Activated CD8-positive, alpha-beta memory T cell treated with anti-CD3 and anti-CD28 coated beads for 48 hours (primary cell): ENCODE results near the gene DNPEP.

ENCODE experiments used
- DNase-seq, 3 experiments: peaks; one replicate each; pipeline ENCODE4 v3.0.0-alpha.2; 2020; ENCODE audit warnings: low read depth in 2 of 3, low spot score in 2 of 3

The DNPEP gene

DNA sequence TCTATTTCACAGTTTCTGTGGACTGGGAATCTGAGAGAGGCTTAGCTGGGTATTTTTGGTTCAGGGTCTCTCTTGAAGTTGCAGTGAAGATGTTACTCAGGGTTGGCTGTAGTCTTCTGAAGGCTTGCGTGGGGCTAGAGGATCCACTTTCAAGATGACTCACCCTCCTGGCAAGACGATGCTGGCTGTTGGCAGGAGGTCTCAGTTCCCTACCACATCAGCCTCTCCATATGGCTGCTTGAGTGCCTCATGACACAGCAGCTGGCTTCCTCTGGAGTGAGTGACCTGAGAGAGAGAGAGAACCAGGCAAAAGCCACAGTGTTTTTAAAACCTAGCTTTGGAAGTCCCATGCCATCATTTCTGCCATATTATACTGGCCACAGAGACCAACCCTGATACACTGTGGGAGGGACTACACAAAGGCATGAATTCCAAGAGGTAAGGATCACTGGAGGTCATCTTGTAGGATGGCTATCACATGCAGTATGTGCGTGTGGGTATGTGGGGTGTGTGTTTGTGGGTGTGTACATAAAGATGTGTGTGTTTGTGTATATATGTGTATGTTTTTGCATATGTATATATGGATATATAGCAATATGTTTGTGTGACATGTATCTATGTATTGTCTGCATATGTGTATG is 25.1 kb downstream of the DNPEP start:
- no peak for DNase-seq

DNA sequence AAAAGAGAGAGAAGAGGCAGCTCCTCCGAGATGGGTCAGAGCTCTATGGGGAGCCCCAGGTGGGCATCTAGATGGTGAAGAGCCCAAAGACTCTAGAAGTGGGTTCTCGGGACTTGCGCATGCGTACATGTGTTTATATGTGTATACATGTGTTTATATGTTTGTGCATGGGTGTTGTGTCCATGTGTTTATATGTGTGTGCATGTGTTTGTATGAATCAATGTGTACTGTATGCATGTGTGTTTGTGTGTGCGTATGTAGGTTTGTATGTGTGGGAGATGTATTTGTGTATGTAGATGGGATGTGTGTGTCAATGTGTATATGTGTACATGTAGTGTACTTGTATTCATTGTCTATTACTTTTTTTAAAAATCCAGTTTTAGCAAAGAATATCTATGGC is 25.6 kb downstream of the DNPEP start:
- DNase-seq, result no peak

DNA sequence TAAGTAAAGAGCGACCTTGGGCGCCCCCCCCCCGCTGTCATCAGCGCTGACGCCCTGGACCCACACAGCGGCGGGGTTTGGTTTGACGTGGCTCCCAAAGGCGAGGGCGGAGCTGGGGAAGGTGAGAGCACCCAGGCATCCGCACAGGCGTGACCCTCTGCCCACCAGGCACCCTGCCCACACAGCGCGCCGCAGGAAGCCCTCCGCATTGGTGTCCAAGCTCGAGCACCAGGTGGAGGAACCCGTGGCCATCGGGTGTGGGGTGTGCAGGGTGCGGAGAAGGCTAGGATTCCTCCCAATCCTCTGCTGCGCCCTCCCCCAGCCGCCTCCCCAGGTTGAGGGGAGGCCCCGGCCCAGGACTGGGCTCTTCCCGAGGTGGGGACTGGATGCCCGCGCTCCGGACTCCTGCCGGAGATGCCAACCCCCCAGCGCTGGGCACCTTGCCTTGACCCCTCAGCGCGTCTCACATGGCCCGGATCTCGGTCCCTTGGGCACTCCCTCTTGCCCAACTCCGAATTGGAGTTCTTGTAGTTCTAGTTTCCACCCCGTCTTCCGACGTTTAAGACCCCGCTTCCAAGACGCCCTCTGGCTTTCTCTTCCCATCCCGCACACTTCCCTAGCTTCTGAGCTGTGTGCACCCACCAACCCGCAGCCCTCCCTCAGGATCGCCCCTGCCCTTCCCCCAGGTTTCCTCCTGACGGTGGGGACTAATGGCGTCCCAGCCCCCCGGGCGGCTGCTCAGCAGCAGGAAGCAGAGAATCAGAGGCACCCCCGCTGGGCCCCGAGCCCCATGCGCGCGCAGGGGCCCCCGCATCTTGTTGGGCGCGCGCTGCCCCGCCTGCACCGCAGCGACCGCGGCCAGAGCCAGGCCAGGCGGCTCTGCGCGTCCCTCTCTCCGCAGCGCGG is 29.3 kb downstream of the DNPEP start:
- no peak for DNase-seq

DNA sequence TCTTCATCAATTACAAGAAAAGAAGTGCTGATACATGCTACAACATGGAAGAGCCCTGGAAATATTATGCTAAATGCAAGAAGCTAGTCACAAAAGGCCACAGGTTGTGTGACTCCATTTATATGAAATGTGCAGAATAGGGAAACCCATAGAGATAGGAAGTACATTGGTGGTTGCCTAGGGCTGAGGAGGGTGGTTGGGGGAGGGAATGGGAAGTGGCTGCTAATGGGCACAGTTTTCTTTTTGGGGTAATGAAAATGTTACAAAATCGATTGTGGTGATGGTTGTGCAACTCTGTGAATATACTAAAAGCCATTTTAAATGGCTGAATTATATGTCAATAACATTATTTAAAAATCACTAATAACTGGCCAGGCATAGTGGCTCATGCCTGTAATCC is 30.9 kb downstream of the DNPEP start:
- DNase-seq, result no peak

DNA sequence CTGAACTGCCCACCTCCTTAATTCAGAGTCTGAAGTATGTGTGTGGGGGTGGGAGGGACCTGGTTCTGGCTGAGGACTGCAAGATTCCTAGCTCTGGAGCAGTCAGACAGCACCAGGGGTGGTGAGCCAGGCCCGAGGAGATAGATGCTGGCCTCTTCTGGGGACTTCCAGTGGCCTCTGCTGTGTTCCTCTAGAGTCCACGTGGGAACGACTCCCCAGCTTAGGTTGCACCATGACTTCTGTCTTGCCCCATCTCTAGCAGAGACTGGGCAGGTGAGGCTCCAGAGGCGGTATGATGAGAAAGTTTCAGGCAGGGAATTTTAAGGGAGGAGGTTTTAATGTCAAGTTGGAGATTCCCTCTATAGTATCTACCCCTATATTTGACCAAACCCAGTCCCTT is 33.1 kb downstream of the DNPEP start:
- DNase-seq, result no peak

DNA sequence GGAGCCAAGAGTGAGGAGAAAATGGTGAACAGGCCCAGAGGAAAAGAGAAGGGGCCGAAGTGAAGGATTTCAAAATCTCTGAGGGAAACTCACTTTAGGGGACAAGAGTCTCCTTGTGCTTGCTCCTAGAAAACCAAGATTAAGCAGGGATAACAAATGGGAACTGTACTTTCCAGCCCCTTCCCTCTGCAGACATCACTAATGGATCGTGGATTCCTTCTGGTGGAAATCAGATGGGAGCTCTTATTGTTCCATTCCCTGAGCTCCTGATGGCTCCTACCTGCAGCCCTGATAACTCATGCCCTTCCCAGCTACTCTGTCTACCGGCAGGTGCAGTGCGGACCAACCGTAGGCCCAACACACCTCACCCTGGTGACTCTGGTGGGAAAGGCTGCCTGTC is 34.6 kb downstream of the DNPEP start:
- no peak for DNase-seq

DNA sequence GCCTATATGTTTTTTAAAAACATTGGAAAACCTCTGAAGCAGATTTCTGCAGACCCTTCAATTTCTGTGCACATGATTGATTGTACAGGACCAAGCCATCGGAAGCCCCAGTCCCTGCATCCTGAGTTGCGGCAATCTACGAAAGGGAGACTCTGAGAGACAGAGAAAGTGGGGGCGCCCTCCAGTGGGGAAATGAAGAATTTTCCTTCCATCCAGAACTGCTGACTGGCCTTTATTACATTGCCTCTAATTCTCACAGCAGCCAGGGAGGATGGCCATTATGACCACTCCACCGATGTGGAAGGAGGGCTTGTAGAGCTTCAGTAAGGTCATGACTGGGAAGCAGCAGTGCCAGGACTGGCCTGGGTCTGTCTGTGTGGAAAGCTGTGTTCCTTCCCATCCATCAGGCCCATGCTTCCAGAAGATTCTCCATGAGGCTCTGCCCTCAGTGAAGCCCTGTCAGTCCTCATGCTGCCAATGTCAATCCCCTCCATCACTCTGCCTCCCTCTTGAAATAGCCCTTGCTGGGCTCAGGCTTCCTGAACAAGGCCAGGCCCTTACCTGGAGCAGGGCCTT is 35.2 kb downstream of the DNPEP start:
- DNase-seq, result peak; percentile 20 to 53 (median 45)

DNA sequence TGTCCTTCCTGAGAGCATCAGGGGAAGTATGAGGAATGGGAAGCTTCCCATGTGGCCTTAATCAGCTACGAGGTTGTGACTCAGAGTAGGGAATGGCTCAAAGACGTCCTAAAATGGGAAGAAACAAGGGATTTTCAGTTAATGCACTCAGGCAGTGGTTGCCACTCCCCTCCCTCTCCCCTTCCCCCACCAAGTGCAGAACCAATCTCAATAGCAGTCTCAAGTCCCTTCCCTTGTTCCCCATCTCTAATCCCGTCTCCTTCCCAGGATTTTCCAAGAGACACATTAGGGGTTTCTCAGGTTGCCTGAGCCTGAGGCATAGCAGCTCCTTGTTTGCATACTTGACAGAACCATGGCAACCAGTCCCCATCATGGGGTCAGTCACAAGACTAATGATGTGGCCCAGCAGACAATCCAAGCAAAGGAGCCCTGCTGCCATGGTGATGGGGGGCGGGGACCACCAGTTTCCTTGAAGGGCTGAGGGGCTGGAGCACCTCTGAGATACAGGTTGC is 36.9 kb downstream of the DNPEP start:
- DNase-seq, result no peak

DNA sequence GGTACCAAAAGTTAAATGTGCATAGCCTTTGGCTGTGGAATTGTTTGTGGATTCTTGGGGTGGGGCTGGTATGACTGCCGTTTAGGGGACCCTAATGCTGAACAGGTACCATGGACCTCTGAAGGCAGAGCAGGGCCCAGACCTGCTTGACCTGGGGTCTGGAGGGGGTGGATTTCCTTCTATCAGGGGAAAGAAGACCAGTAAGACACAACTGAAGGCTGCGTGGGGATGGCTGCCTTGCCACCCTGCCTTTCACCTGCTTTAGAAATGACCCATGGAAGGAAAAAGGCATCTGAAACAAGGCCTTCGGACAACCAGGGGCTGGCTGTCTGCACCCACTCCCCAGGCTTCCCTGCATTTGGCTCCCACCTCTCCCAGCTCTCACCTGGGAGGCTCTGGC is 37.5 kb downstream of the DNPEP start:
- DNase-seq, result no peak

DNA sequence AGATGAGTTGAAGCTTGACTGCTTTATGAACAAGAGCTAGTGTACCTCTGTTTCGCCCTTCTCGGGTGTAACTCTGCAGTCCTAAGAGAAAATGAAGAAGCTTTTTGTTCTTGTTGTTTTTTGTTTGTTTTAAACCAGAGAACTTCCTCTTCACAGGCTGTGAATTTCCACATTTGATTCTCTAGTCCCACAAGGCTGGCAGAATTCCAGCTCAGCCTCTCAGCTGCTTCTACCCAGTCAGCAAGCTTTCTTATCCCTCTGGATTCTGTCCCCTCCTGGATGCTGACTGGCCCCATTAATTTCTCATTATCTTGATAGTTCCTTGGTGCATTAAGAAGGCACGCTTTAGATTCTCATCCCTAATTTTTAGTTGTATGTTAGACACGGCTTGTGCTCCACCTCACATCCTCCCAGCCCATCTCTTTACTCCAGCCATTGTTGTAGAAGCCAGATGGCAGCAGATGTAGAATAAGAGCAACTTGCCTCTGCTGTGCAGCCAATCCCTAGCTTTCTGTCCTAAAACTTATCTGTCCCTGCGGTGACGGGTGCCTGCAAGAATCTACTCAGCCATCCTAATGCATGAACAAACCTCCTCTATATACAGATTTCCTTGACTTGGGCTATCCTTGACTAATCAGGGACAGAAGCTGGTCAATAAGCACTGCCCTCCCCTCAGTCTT is 42.8 kb downstream of the DNPEP start:
- no peak for DNase-seq

DNA sequence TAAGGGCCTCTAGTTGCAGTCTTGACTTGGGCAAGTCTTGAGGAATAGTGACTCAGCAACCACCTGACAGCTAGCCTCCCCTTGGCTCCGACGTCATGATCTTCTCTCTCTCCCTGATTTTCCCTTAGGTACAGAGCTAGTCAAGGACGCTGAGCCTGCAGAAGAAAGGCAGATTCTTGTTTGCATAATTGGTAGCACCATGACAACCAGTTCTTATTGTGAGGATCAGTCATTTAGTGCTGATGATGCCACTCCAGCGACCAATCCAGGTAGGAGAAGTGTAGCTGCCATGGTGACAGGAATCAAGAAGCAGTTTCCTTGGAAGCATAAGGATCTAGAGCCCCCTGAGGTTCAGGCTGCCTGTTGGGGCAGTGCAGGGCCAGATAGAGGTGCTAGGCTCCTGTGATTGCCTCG is 52.3 kb downstream of the DNPEP start:
- DNase-seq, result no peak

DNA sequence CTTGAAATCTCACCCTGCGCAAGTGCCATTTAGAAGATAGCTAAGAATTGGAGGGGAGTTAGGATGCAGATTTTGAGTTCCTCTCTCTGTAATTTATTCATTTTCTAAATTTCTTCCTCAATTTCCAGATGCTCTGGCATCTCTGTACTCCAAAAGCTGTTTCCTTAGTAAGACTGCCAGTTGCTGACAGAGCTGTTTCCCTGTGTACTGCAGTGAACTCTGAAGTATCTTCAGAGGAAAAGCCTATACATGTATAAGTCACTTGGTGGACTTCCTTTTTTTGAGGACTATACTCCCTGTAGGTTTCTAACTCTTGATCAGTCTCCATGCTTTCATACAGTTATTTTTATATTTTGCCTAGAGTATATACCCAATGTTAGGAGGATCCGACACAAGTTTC is 53.6 kb downstream of the DNPEP start:
- no peak for DNase-seq

DNA sequence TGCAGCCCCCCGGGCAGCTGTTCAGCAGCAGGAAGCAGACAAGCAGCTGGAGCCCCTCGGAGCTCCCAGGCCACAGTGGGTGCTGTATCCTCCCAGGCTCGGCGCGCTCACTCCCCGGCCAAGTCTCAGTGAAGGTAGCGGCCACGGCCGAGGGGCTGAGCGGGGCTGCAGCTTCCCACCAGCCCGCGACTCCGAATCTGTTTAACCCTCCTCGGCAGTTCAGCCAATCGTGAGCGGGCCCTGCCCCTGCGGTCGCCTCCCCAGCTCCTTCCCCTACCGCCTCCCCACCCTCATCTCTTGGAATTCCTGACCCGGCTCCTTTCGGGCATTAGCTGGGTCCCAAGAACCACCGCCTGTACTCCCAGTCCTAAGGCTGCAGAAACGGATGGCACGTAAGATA is 55.2 kb downstream of the DNPEP start, which contains the start of gene RESP18:
Gene RESP18 (minus strand): TSS at position 203 of the 400 bp plus-strand sequence.
- DNase-seq, result no peak

DNA sequence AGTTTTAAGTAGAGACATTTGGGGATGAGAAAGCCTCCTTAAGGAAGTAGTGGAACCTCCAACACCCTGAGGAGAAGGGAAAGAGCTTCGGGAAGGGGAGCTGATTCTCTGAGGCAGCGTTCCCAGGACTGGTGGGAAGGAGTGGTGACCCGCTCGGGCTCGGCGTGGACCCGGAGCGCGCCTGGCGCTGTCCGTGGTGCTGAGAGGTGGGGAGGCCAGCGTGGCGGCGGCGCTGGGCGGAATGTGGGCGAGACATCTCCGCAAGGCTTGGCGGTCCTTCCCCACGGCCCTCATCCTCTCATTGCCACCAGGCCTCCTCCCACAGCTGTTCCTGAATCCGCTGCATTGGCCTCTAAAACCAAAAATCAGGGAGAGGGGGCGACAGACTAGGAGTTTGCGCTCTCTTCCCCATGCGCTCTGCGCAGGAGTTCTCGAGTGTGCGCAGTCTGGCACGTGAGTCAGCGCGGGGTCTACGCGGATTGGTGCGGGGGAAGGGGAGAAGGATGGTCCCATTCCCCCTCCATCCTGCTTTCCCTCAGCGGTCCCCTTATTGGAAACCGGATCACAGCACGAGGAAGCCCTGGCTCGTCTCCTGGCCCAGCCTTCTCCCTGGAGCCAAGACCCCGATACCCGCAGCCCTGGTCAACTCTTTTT is 56.0 kb downstream of the DNPEP start:
- no peak for DNase-seq

DNA sequence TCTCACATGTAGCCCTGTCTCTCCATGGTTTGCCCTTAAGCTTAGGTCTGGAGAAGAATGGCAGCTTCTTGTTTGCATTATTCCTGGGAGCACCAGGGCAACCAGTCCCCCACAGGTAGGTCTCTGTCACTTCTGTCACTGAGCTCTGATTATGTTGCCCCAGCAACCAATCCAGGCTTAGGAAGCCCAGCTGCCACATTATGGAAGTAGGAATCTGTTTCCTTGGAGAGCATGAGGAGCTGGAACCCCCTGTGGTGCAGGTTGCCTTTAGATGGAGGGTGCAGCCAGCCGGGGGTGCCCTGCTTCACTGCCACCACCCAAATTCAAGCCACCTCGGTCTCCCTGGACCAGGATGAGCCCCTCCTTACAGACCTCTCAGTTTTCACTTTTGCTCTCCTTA is 60.0 kb downstream of the DNPEP start:
- DNase-seq, result no peak

DNA sequence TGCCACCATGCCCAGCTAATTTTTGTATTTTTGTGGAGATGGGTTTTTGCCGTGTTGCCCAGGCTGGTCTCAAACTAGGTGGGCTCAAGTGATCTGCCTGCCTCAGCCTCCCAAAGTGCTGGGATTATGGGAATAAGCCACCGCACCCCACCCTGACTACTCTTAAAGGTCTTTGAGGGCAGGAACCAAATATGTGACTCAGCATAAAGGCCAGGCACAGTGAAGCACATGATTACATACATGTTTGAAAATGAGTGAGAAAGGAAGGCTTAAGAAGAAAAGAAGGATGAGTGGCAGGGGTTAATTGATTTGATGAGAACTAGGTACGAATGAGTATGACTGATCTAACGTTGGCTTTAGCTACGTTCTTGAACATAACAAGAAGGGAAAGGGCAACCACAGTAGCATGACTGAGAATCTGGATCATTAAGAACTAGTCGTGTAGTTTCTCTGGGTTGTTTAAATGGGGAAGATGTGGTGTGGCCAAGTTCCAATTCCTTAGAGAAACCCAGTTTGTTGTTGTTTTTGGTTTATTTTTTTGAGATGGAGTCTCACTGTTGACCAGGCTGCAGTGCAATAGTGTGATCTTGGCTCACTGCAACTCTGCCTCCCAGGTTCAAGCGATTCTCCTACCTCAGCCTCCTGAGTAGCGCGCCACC is 61.9 kb downstream of the DNPEP start:
- DNase-seq, result no peak

DNA sequence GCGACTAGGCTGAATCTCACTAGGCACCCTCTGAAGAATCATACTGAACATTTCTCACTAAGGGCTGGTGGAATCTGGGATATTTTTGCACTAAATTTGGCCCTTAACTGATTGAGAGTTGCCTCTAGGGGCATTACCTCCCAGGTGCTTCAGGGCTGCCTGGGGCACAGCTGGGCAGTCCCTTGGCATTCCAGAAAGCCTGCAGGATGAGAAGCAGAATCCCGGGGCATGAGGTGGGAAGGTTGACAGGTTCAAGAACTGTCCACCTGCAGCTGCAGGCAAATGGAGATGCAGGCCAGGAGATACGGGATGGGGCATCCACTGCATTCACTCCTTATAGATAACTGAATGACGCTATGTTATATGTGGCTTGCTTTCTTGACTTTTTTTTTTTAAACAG is 62.6 kb downstream of the DNPEP start:
- no peak for DNase-seq

DNA sequence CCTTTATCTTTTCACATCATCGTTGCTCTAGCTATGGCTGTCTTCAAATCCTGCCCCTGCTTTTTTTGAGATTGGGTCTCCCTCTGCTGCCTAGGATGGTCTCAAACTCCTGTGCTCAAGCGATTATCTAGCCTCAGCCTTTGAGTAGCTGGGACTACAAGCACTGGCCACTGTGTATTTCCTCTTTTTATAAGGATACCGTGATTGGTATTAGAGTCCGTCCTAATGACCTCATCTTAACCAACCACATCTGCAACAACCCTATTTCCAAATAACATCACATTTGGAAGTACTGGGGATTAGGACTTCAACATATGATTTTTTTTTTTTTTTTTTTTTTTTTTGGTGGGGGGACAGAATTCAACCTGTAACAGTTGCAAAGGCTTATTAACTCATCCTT is 64.3 kb downstream of the DNPEP start:
- DNase-seq, result no peak
